Liver (tissue), 9 donors: ENCODE measurements around the gene RFX8. TPM values are rescaled to one million over a fixed set of nuclear protein-coding genes. Genes with fewer than 3 reads are reported as not detected.

Experiments
- DNase-seq: peaks from one replicate; pipeline ENCODE4 v3.0.0-alpha.2; 2017; ENCODE audit warnings: low spot score
- H3K27ac ChIP-seq, 2 donors: one replicate each; pipeline ENCODE4 v1.7.0; 2013; ENCODE audit warnings: inconsistent platforms in 2 of 2, low read length in 2 of 2, control low read depth in 1 of 2, low read depth in 1 of 2, mild to moderate bottlenecking in 1 of 2
- H3K27me3 ChIP-seq, 4 donors: one replicate each; pipeline versions ENCODE4 v1.6.1 to v1.7.0; 2013; ENCODE audit warnings: low read length in 3 of 4, inconsistent platforms in 1 of 4, mild to moderate bottlenecking in 1 of 4, moderate library complexity in 1 of 4; ENCODE audit not compliant: control insufficient read depth in 4 of 4, insufficient read depth in 4 of 4
- H3K36me3 ChIP-seq, 4 donors: one replicate each; pipeline versions ENCODE4 v1.6.1 to v1.7.0; 2013; ENCODE audit warnings: low read length in 3 of 4, mild to moderate bottlenecking in 3 of 4, low read depth in 1 of 4, moderate library complexity in 1 of 4; ENCODE audit not compliant: control insufficient read depth in 4 of 4, insufficient read depth in 3 of 4
- H3K4me1 ChIP-seq, 4 donors: one replicate each; pipeline versions ENCODE4 v1.6.1 to v1.7.0; 2013; ENCODE audit warnings: low read length in 3 of 4, mild to moderate bottlenecking in 3 of 4, moderate library complexity in 1 of 4; ENCODE audit not compliant: control insufficient read depth in 4 of 4, insufficient read depth in 4 of 4
- H3K4me3 ChIP-seq, 3 donors: one replicate each; pipeline versions ENCODE4 v1.6.1 to v1.7.0; 2013; ENCODE audit warnings: low read length in 3 of 3, control low read depth in 1 of 3, low read depth in 1 of 3, mild to moderate bottlenecking in 1 of 3
- H3K9ac ChIP-seq, 2 donors: one replicate each; pipeline ENCODE4 v1.7.0; 2013; ENCODE audit warnings: low read length in 2 of 2, mild to moderate bottlenecking in 2 of 2, moderate library complexity in 2 of 2, control low read depth in 1 of 2, low read depth in 1 of 2
- H3K9me3 ChIP-seq, 4 donors: one replicate each; pipeline versions ENCODE4 v1.6.1 to v1.7.0; 2013; ENCODE audit warnings: low read length in 3 of 4; ENCODE audit not compliant: control insufficient read depth in 4 of 4
- EGR1 ChIP-seq, 2 donors: IDR thresholded peaks; 2 replicates each; pipeline ENCODE4 v1.6.1; 2016 to 2018; ENCODE audit warnings: antibody characterized with exemption in 2 of 2, low read depth in 2 of 2
- FOXA1 ChIP-seq: IDR thresholded peaks from 2 replicates; pipeline ENCODE4 v1.6.1; 2016; ENCODE audit warnings: antibody characterized with exemption
- FOXA2 ChIP-seq: IDR thresholded peaks from 2 replicates; pipeline ENCODE4 v1.6.1; 2016; ENCODE audit warnings: antibody characterized with exemption
- GABPA ChIP-seq, 2 donors: IDR thresholded peaks in 1 of 2; conservative IDR thresholded peaks in 1 of 2; 2 replicates each; pipeline ENCODE4 v1.6.1; 2016; ENCODE audit warnings: antibody characterized with exemption in 2 of 2, mild to moderate bottlenecking in 1 of 2, moderate library complexity in 1 of 2
- HNF4A ChIP-seq, 2 donors: conservative IDR thresholded peaks; 2 replicates each; pipeline ENCODE4 v1.6.1; 2016; ENCODE audit warnings: antibody characterized with exemption in 2 of 2, mild to moderate bottlenecking in 2 of 2
- HNF4G ChIP-seq: IDR thresholded peaks from 2 replicates; pipeline ENCODE4 v1.6.1; 2016; ENCODE audit warnings: antibody characterized with exemption
- JUND ChIP-seq, 2 donors: IDR thresholded peaks; 2 replicates each; pipeline ENCODE4 v1.6.1; 2016; ENCODE audit warnings: antibody characterized with exemption in 2 of 2
- RAD21 ChIP-seq, 2 donors: IDR thresholded peaks; 2 replicates each; pipeline ENCODE4 v1.6.1; 2016; ENCODE audit warnings: antibody characterized with exemption in 2 of 2, mild to moderate bottlenecking in 2 of 2
- RXRA ChIP-seq, 2 donors: IDR thresholded peaks; 2 replicates each; pipeline ENCODE4 v1.6.1; 2017 to 2018; ENCODE audit warnings: antibody characterized with exemption in 2 of 2, mild to moderate bottlenecking in 1 of 2
- SP1 ChIP-seq: IDR thresholded peaks from 2 replicates; pipeline ENCODE4 v1.6.1; 2018; ENCODE audit warnings: antibody characterized with exemption, mild to moderate bottlenecking
- TAF1 ChIP-seq: conservative IDR thresholded peaks from 2 replicates; pipeline ENCODE4 v1.6.1; 2016; ENCODE audit warnings: antibody characterized with exemption, mild to moderate bottlenecking
- YY1 ChIP-seq: IDR thresholded peaks from 2 replicates; pipeline ENCODE4 v1.6.1; 2016; ENCODE audit warnings: antibody characterized with exemption, mild to moderate bottlenecking
- WGBS: extraction: QIAGEN DNeasy Blood & Tissue Kit; methylation state at CpG from one replicate; pipeline ENCODE4 v1.1.7; 2013; 5-methylcytosine and 5-hydroxymethylcytosine counted together
- polyA plus RNA-seq, 2 donors: library from polyadenylated mRNA; stranded (reverse) in 1 of 2; unstranded in 1 of 2; fragments of 200-250 nt in 1 of 2; fragments of >200 nt in 1 of 2; fragmentation: Nextera tagmentation in 1 of 2; extraction: Ambion mirVana in 1 of 2; gene quantifications; one replicate each; pipeline versions ENCODE4 v1.2.1 to v1.2.3, GENCODE V29; 2013 to 2015
- total RNA-seq, 2 donors: library from RNA; depleted of rRNA; stranded (reverse); fragments of >200 nt; gene quantifications; one replicate each; pipeline ENCODE4 v1.2.3, GENCODE V29; 2014
- TF ChIP-seq, protein P1 (sequence below): IDR thresholded peaks from 2 replicates; pipeline ENCODE4 v1.6.1; 2016; ENCODE audit warnings: antibody characterized with exemption
- TF ChIP-seq, protein P2 (sequence below): IDR thresholded peaks from 2 replicates; pipeline ENCODE4 v1.6.1; 2016; ENCODE audit warnings: antibody characterized with exemption, mild to moderate bottlenecking
- TF ChIP-seq, protein P3 (sequence below): IDR thresholded peaks from 2 replicates; pipeline ENCODE4 v1.6.1; 2016; ENCODE audit warnings: antibody characterized with exemption
- TF ChIP-seq, protein P4 (sequence below): IDR thresholded peaks from 2 replicates; pipeline ENCODE4 v1.6.1; 2016; ENCODE audit warnings: antibody characterized with exemption
- TF ChIP-seq, protein P5 (sequence below): fragments of 150-350 bp; IDR thresholded peaks from 2 replicates; pipeline ENCODE4 v1.5.1; 2017; ENCODE audit warnings: improper control_type of control experiment, low read depth, low read length; ENCODE audit not compliant: missing input control
- donor health status: healthy.
- donor health status: healthy.
- donor health status: healthy.
- donor health status: healthy.
- donor health status: healthy.

The RFX8 gene
- total and polyA plus RNA-seq, 4 donors, result 0.08 to 0.09 (median 0.09) TPM; not detected in 1

DNA sequence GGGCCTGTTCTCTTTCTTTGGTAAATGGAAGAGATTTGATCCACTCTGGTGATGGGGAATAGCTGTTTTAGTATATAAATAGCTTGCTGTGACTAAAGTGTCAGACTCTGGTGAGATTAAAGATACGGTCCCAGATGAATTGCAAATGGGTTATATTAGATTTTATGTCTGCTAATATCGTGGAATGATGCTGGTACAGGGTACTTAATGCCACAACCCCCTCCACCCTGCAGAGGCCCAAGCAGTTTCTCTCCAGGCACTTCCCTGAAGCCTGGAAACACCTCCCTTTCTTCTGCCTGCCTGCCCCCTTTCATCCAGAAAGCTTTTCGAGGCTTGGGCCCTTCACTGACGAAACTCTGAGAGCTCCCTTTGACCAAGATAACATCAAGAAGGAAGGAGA is 21.4 kb upstream of the RFX8 start:
- H3K9ac ChIP-seq, result no peak overlapping the region
- WGBS, result 89% methylated on average over 4 of the region's 4 CpGs
- TF ChIP-seq HNF4G (no peak), FOXA1 (no peak), FOXA2 (no peak), HNF4A (conservative IDR thresholded peaks at IDR 0.05) (no peak), RXRA (IDR thresholded peaks at IDR 0.05) (no peak), JUND (IDR thresholded peaks at IDR 0.05) (no peak), EGR1 (IDR thresholded peaks at IDR 0.05; ENCODE audit: low read depth in 2 of 2) (no peak), RAD21 (IDR thresholded peaks at IDR 0.05) (no peak), YY1 (no peak), GABPA (IDR thresholded peaks at IDR 0.05 in 1 of 2, conservative IDR thresholded peaks at IDR 0.05 in 1 of 2) (no peak), TAF1 (no peak)
- TF ChIP-seq, protein P1, sequence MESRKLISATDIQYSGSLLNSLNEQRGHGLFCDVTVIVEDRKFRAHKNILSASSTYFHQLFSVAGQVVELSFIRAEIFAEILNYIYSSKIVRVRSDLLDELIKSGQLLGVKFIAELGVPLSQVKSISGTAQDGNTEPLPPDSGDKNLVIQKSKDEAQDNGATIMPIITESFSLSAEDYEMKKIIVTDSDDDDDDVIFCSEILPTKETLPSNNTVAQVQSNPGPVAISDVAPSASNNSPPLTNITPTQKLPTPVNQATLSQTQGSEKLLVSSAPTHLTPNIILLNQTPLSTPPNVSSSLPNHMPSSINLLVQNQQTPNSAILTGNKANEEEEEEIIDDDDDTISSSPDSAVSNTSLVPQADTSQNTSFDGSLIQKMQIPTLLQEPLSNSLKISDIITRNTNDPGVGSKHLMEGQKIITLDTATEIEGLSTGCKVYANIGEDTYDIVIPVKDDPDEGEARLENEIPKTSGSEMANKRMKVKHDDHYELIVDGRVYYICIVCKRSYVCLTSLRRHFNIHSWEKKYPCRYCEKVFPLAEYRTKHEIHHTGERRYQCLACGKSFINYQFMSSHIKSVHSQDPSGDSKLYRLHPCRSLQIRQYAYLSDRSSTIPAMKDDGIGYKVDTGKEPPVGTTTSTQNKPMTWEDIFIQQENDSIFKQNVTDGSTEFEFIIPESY, result no peak
- TF ChIP-seq, protein P2, sequence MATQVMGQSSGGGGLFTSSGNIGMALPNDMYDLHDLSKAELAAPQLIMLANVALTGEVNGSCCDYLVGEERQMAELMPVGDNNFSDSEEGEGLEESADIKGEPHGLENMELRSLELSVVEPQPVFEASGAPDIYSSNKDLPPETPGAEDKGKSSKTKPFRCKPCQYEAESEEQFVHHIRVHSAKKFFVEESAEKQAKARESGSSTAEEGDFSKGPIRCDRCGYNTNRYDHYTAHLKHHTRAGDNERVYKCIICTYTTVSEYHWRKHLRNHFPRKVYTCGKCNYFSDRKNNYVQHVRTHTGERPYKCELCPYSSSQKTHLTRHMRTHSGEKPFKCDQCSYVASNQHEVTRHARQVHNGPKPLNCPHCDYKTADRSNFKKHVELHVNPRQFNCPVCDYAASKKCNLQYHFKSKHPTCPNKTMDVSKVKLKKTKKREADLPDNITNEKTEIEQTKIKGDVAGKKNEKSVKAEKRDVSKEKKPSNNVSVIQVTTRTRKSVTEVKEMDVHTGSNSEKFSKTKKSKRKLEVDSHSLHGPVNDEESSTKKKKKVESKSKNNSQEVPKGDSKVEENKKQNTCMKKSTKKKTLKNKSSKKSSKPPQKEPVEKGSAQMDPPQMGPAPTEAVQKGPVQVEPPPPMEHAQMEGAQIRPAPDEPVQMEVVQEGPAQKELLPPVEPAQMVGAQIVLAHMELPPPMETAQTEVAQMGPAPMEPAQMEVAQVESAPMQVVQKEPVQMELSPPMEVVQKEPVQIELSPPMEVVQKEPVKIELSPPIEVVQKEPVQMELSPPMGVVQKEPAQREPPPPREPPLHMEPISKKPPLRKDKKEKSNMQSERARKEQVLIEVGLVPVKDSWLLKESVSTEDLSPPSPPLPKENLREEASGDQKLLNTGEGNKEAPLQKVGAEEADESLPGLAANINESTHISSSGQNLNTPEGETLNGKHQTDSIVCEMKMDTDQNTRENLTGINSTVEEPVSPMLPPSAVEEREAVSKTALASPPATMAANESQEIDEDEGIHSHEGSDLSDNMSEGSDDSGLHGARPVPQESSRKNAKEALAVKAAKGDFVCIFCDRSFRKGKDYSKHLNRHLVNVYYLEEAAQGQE, result no peak
- TF ChIP-seq, protein P3, sequence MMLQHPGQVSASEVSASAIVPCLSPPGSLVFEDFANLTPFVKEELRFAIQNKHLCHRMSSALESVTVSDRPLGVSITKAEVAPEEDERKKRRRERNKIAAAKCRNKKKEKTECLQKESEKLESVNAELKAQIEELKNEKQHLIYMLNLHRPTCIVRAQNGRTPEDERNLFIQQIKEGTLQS, result no peak
- TF ChIP-seq, protein P4, sequence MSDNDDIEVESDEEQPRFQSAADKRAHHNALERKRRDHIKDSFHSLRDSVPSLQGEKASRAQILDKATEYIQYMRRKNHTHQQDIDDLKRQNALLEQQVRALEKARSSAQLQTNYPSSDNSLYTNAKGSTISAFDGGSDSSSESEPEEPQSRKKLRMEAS, result no peak
- TF ChIP-seq, protein P5, sequence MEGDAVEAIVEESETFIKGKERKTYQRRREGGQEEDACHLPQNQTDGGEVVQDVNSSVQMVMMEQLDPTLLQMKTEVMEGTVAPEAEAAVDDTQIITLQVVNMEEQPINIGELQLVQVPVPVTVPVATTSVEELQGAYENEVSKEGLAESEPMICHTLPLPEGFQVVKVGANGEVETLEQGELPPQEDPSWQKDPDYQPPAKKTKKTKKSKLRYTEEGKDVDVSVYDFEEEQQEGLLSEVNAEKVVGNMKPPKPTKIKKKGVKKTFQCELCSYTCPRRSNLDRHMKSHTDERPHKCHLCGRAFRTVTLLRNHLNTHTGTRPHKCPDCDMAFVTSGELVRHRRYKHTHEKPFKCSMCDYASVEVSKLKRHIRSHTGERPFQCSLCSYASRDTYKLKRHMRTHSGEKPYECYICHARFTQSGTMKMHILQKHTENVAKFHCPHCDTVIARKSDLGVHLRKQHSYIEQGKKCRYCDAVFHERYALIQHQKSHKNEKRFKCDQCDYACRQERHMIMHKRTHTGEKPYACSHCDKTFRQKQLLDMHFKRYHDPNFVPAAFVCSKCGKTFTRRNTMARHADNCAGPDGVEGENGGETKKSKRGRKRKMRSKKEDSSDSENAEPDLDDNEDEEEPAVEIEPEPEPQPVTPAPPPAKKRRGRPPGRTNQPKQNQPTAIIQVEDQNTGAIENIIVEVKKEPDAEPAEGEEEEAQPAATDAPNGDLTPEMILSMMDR, result no peak
- H3K36me3 ChIP-seq, result no peaks in the 10 kb centered on the region
- no peak for DNase-seq
- no peaks in the 10 kb centered on the region for H3K9me3 ChIP-seq
- H3K4me3 ChIP-seq, result no peak overlapping the region
- H3K27ac ChIP-seq, result no peak overlapping the region
- no peaks in the 10 kb centered on the region for H3K27me3 ChIP-seq
- H3K4me1 ChIP-seq, result peaks cover 0 to 5% (median 2%) of the 10 kb centered on the region in 4 donors

DNA sequence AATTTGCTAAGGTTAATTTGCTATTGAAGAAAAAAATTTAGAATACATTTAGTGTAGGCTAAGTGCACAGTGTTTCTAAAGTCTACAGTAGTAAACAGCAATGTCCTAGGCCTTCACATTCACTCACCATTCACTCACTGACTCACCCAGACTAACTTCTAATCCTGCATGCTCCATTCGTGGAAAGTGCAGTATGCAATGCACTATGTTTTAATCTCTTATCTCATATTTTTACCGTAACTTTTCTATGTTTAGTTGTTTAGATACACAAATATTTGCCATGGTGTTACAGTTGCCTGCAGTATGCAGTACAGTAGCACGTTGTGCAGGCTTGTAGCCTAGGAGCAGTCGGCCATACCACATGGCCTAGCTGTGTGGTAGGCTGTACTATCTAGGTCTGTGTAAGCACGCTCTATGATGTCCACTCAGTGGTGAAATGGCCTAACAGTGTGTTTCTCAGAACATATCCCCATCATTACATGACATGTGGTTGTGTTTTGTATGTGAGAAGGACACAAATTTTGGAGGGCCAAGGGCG is 18.1 kb upstream of the RFX8 start:
- Histone ChIP-seq H3K4me1 (no peaks in the 10 kb centered on the region), H3K9ac (no peak overlapping the region), H3K27me3 (no peaks in the 10 kb centered on the region), H3K27ac (no peak overlapping the region), H3K9me3 (no peaks in the 10 kb centered on the region), H3K4me3 (no peak overlapping the region), H3K36me3 (no peaks in the 10 kb centered on the region)
- WGBS, result 84% methylated on average over 6 of the region's 6 CpGs
- no peak for DNase-seq
- TF ChIP-seq EGR1 (IDR thresholded peaks at IDR 0.05; ENCODE audit: low read depth in 2 of 2) (no peak), SP1 (no peak)
